GM21447 (cell line): ENCODE data around the gene ISCA2.

Experiments used
- ATAC-seq: cut with Tn5 transposase; IDR thresholded peaks from one replicate; pipeline ENCODE4 v1.9.1; 2021; ENCODE audit not compliant: unreplicated experiment

Gene ISCA2

GRCh38 chr14:74507840-74508239 lies 14.3 kb downstream of the ISCA2 start:
- ATAC-seq = no peak

GRCh38 chr14:74508292-74508731 lies 14.7 kb downstream of the ISCA2 start:
- ATAC-seq = no peak

- ATAC-seq = no peak
Measured at GRCh38 chr14:74508844-74509428, 15.4 kb downstream of the ISCA2 start.

GRCh38 chr14:74509587-74510222 lies 16.1 kb downstream of the ISCA2 start:
- no peak for ATAC-seq

GRCh38 chr14:74510223-74510931 lies 16.8 kb downstream of the ISCA2 start:
- ATAC-seq = no peak

- ATAC-seq = no peak
Measured at GRCh38 chr14:74510959-74511409, 17.4 kb downstream of the ISCA2 start.

GRCh38 chr14:74511966-74512830 lies 18.6 kb downstream of the ISCA2 start:
- no peak for ATAC-seq

- no peak for ATAC-seq
Measured at GRCh38 chr14:74514471-74514941, 20.9 kb downstream of the ISCA2 start.

- no peak for ATAC-seq
Measured at GRCh38 chr14:74515891-74516412, 22.4 kb downstream of the ISCA2 start.

GRCh38 chr14:74516451-74517160 lies 23.0 kb downstream of the ISCA2 start:
- no peak for ATAC-seq

GRCh38 chr14:74517731-74518130 lies 24.2 kb downstream of the ISCA2 start:
- no peak for ATAC-seq

GRCh38 chr14:74518221-74518620 lies 24.7 kb downstream of the ISCA2 start:
- no peak for ATAC-seq

GRCh38 chr14:74519316-74520074 lies 25.9 kb downstream of the ISCA2 start:
- ATAC-seq = no peak

GRCh38 chr14:74521756-74522155 lies 28.2 kb downstream of the ISCA2 start:
- ATAC-seq = no peak

- ATAC-seq = no peak
Measured at GRCh38 chr14:74522740-74523139, 29.2 kb downstream of the ISCA2 start.

- ATAC-seq = no peak
Measured at GRCh38 chr14:74524076-74524811, 30.7 kb downstream of the ISCA2 start.

- ATAC-seq = no peak
Measured at GRCh38 chr14:74524812-74525135, 31.2 kb downstream of the ISCA2 start.

- no peak for ATAC-seq
Measured at GRCh38 chr14:74525361-74525851, 31.8 kb downstream of the ISCA2 start.
